Fibroblast of villous mesenchyme (primary cell): ENCODE results near the gene B9D1. TPM values are rescaled to one million over a fixed set of nuclear protein-coding genes. Genes with fewer than 3 reads are reported as not detected.

Experiments
- DNase-seq: peaks from one replicate; pipeline ENCODE4 v3.0.0-alpha.2; 2010; ENCODE audit warnings: low read depth
- H3K4me3 ChIP-seq: 2 replicates; pipeline ENCODE4 v1.5.1; 2011; ENCODE audit warnings: low read depth, mild to moderate bottlenecking, low read length
- total RNA-seq: library from RNA; depleted of rRNA; stranded (reverse); fragments of >200 nt; gene quantifications from 2 replicates; pipeline ENCODE4 v1.2.3, GENCODE V29; 2012
- TF ChIP-seq, protein P1 (sequence below): IDR thresholded peaks from 2 replicates; pipeline ENCODE4 v1.5.1; 2012; ENCODE audit warnings: low read depth, mild to moderate bottlenecking, low read length; ENCODE audit not compliant: insufficient read depth

The B9D1 gene
- total RNA-seq, 1 donor: 40.2 TPM

DNA sequence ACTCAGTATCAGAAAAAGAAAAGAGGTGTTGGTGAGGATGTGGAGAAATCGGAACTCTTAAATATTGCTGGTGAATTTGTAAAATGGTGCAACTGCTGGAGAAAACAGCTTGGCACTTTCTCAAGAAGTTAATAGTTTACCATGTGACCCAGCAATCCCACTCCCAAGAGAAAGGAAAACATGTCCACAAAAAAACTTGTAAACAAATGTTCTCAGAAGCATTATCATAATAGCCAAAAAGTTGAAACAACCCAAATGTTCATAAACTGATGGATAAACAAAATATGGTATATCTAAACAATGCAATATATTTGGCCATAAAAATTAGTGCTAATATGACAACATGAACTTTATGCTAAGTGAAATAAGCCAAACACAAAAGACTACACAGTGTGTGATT lies 13.2 kb upstream of the B9D1 start:
- DNase-seq: peak; percentile 47
- H3K4me3 ChIP-seq: no peak overlapping the region
- TF ChIP-seq, protein P1, sequence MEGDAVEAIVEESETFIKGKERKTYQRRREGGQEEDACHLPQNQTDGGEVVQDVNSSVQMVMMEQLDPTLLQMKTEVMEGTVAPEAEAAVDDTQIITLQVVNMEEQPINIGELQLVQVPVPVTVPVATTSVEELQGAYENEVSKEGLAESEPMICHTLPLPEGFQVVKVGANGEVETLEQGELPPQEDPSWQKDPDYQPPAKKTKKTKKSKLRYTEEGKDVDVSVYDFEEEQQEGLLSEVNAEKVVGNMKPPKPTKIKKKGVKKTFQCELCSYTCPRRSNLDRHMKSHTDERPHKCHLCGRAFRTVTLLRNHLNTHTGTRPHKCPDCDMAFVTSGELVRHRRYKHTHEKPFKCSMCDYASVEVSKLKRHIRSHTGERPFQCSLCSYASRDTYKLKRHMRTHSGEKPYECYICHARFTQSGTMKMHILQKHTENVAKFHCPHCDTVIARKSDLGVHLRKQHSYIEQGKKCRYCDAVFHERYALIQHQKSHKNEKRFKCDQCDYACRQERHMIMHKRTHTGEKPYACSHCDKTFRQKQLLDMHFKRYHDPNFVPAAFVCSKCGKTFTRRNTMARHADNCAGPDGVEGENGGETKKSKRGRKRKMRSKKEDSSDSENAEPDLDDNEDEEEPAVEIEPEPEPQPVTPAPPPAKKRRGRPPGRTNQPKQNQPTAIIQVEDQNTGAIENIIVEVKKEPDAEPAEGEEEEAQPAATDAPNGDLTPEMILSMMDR: no peak

DNA sequence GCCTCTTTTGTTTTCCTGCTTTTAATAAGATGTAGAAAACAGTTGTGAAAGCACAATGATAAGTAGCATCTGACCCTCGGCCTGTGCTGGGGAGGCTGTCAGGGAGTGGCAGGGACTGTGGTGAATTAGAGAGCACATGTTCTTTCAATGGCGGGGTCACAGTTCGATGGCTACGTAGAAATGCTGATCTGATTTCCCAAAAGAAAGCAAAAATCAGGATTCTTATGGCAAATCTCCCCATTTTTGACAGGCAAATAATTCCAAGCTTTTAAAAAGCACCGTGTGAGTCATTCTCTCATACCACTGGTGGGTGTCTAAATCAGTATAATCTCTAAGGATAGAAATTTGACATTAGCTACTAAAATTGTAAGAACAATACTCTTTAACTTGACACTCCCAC lies 11.6 kb upstream of the B9D1 start:
- TF ChIP-seq, protein P1: no peak
- peak; percentile 50 for DNase-seq
- no peak overlapping the region for H3K4me3 ChIP-seq

GRCh38 chr17:19372866-19373504 lies 10.5 kb upstream of the B9D1 start:
- TF ChIP-seq, protein P1: no peak
- DNase-seq: no peak

GRCh38 chr17:19372439-19372838 lies 9.9 kb upstream of the B9D1 start:
- no peak for DNase-seq
- TF ChIP-seq, protein P1: no peak
- H3K4me3 ChIP-seq: no peak overlapping the region

More at GRCh38 chr17:19372866-19373504, 10.5 kb upstream of the B9D1 start:
- H3K4me3 ChIP-seq: no peak overlapping the region

- H3K4me3 ChIP-seq: no peak overlapping the region
- DNase-seq: no peak
- TF ChIP-seq, protein P1: no peak
Measured at GRCh38 chr17:19372011-19372370, 9.5 kb upstream of the B9D1 start.

DNA sequence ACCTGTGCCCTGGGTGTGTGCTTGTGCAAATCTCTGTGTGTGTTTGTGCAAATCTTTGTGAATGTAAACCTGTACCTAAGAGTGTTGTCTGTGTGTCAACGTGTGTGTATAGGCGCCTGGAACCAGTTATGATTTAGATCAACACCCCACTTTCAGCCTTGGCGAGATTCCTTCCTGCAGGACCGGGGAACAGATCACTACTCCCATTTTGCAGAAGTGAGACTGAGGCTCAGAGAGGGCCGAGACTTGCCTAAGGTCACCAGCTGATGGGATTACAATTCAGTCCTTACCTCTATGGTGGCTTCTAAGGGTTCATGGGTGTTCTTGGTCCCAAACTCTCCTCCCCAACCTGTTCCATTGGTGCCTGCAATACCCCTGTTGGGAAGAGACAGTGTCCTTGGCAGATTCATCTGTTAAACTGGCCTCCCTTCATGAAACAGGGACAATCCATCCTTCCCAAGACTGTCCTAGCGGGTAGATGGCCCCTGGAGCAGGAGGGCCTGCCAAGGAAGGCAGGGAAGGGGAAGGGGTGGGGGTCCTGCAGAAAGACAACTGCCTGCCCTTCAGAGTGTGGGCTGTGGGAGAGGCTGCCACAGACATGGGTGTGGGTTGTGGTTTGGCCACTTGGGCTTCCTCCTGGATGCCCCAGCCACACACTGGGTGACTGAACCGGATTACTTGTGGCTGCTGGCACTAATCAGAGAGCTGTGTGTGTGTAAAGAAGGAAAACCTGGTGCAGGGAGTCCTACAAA lies 8.9 kb upstream of the B9D1 start:
- TF ChIP-seq, protein P1: no peak
- no peak for DNase-seq
- no peak overlapping the region for H3K4me3 ChIP-seq
